GM21367 (cell line): ENCODE data around the gene PGM1.
A peak's percentile ranks its signal among the peaks of the same experiment; 100 is the strongest.

Source experiments
- ATAC-seq: cut with Tn5 transposase; IDR thresholded peaks from one replicate; pipeline ENCODE4 v1.9.1; 2021; ENCODE audit not compliant: unreplicated experiment

The PGM1 gene

GRCh38 chr1:63663873-63664272, 70.7 kb downstream of the PGM1 start:
- no peak for ATAC-seq

- no peak for ATAC-seq
Measured at GRCh38 chr1:63664742-63665141, 71.5 kb downstream of the PGM1 start.

- ATAC-seq, result no peak
Measured at GRCh38 chr1:63665410-63665809, 72.2 kb downstream of the PGM1 start.

- no peak for ATAC-seq
Measured at GRCh38 chr1:63665824-63666223, 72.6 kb downstream of the PGM1 start.

GRCh38 chr1:63668298-63668697, 75.1 kb downstream of the PGM1 start:
- ATAC-seq, result no peak

GRCh38 chr1:63669151-63669961, 76.1 kb downstream of the PGM1 start:
- ATAC-seq, result no peak

- no peak for ATAC-seq
Measured at GRCh38 chr1:63670164-63670563, 77.0 kb downstream of the PGM1 start.

GRCh38 chr1:63671514-63671913, 78.3 kb downstream of the PGM1 start:
- ATAC-seq, result no peak

- peak; percentile 49 for ATAC-seq
Measured at GRCh38 chr1:63674238-63674864, 81.1 kb downstream of the PGM1 start.

GRCh38 chr1:63674865-63675419, 81.7 kb downstream of the PGM1 start:
- ATAC-seq, result no peak

- ATAC-seq, result no peak
Measured at GRCh38 chr1:63675420-63675931, 82.3 kb downstream of the PGM1 start.

GRCh38 chr1:63677497-63677896, 84.3 kb downstream of the PGM1 start:
- ATAC-seq, result no peak

GRCh38 chr1:63678200-63678599, 85.0 kb downstream of the PGM1 start:
- ATAC-seq, result no peak

GRCh38 chr1:63679076-63679475, 85.9 kb downstream of the PGM1 start:
- no peak for ATAC-seq

- ATAC-seq, result no peak
Measured at GRCh38 chr1:63679589-63679988, 86.4 kb downstream of the PGM1 start.

GRCh38 chr1:63682936-63683335, 89.7 kb downstream of the PGM1 start:
- ATAC-seq, result no peak

- ATAC-seq, result no peak
Measured at GRCh38 chr1:63683759-63684158, 90.5 kb downstream of the PGM1 start.

- ATAC-seq, result no peak
Measured at GRCh38 chr1:63686696-63687095, 93.5 kb downstream of the PGM1 start.

GRCh38 chr1:63688302-63688890, 95.2 kb downstream of the PGM1 start:
- no peak for ATAC-seq

GRCh38 chr1:63690966-63691700, 97.9 kb downstream of the PGM1 start:
- ATAC-seq, result no peak
